HG03139 (cell line): ENCODE results near the gene MAGI3.
"Not testable (repeated sequence)": the region's sequence is repeated elsewhere in the genome, so short reads cannot be mapped to it uniquely, and the experiment has no call there.

Experiments
- ATAC-seq: cut with Tn5 transposase; IDR thresholded peaks from one replicate; pipeline ENCODE4 v1.9.1; 2021; ENCODE audit not compliant: unreplicated experiment

MAGI3 gene

DNA sequence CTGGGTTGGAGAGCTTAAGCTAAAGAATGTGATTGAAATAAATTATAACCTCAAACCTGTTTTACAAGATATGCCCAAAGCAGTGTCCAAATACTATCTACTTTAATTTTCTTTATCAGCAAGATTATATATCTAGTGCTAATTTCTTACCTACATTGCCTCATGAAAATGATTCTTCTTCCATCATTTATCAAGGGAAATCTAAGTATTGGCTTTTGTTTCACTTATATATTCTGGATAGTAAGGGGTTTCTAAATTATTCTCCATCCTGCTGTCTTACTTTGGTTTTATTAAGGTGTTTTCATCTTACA is 287.8 kb downstream of the MAGI3 start:
- no peak for ATAC-seq

DNA sequence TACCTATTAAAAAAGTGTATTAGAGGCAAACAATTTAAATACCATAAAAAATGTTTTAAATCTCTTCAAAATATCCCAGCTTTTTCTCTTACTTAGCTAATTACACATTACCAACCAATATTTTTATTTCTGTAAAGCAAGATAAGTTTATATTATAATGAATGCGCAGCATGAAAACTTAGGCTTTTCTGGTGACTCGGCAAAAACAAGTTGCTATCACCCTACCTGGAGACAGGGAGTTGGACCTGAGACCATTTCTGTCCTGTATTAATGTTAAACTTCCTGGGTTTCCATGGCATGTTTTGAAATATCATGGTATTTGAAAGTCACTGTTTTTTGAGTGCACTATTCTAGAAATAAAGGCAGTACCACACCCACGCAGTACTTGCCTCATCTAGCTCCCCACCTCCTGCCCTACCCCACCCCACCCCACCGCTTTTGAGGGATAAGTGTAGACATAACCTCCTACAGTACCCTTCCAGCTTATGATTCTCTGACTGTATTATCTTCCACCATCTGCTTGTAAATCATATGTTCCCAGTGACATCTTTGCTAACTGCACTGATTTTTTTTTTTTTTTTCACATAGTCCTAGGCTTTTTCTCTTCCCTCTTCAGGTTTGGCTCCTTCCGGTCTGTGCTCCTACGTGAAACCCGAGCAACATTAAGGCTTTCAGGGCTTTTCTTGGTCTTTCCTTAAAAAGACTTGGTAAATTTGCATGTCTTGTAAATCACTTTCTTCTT is 291.5 kb downstream of the MAGI3 start:
- ATAC-seq, result no peak

DNA sequence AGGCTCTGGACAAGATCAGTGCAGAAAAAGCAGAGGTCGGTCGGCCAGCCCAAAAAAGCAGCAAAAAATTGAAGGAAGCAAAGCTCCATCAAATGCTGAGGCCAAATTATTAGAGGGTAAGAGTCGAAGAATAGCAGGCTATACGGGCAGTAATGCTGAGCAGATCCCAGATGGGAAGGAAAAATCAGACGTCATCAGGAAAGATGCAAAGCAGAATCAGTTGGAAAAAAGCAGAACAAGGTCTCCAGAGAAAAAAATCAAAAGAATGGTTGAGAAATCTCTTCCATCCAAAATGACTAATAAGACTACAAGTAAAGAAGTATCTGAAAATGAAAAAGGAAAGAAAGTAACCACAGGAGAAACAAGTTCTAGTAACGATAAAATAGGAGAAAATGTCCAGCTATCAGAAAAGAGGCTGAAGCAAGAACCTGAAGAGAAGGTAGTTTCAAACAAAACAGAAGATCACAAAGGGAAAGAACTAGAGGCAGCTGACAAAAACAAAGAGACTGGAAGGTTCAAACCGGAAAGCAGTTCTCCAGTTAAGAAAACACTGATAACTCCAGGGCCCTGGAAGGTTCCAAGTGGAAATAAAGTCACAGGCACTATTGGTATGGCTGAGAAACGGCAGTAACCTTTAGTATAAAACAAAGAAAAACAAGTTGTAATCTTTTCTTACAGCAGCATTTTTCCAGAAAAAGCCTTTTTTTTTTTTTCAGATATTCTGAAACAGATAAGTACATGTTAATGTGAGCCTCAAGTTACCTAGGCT is 293.3 kb downstream of the MAGI3 start:
- no peak for ATAC-seq

DNA sequence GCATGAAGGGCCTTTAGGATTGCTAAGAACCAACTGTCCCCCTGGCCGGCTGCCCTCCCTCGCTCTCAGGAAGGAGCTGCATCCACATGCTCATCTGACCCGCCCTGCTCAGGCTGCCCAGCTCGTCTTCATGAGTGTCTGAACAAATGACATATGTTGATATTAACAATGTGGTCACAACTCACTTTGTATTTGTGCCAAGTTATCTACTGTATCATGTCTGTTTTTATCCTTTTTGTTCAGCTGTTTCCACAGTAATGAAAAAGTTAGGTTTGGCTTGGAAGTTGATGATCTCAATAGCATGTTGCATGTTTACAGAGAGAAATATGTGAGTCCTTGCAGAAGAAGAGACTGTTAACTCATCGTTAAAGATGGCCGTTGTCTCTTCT is 293.8 kb downstream of the MAGI3 start:
- no peak for ATAC-seq

DNA sequence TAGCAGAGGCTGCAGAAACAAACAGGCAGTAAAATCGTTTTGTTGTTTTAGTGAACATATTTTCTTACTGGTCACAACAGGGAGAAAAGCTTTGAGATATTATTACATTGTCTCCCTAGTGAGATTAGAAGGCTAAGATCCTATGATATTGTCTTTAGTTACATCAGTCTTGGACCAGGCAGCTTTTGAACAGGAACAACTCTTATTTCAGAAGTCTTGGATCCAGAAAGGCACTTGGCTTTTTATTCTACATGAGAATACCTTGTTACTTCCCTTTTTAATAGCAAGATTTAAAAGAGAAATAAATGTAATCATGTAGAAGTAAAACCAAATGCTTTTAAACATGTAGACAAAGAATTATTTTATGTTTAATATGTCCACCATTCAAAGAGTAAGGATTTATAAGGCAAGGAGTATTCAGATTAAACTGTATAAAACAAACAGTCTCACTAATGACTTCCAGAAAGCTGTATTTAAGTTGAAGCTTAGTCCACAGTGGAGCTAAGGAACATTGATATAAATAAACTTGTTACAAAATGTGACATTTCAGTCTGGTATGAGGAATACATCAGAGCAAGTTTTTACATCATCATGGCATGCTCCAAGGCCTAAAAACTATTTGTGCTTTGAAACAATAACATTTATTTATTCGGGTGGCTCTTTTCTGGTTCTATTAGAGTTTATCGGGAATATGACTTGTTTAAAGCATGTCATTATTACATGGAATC is 296.7 kb downstream of the MAGI3 start:
- ATAC-seq, result no peak

DNA sequence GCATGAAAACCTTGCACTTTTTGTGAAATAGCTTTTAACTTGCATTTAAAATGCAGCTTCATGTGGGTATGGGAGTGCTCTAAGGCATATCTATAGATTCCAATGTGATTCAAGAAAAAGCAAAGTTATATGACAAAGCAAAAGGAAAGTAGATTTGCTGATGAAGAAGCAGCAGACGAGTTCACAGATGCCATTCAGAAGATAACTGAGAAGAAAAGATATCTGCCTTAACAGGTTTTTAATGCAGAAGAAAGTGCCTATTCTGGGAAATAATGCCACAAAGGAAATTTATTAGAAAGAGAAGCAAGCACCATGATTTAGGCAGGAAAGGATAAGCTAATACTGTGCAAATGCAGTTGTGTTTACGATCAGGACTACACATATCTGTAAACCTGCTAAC is 300.9 kb downstream of the MAGI3 start:
- no peak for ATAC-seq

DNA sequence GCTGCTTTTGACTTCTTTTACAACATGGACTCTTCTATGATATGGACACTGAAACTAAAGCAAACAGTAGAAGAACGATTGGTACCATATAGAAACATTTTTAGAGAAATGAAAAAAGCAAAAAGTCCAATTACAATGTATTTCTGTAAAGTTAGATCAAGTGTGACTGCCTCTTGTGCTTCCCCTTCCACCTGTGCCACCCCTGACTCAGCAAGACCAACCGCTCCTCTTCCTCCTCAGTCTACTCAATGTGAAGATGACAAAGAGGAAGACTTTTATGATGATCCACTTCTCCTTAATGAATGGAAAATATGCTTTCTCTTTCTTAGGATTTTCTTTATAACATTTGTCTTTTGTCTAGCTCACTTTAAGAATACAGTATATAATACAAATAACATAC is 302.0 kb downstream of the MAGI3 start:
- ATAC-seq, result no peak

DNA sequence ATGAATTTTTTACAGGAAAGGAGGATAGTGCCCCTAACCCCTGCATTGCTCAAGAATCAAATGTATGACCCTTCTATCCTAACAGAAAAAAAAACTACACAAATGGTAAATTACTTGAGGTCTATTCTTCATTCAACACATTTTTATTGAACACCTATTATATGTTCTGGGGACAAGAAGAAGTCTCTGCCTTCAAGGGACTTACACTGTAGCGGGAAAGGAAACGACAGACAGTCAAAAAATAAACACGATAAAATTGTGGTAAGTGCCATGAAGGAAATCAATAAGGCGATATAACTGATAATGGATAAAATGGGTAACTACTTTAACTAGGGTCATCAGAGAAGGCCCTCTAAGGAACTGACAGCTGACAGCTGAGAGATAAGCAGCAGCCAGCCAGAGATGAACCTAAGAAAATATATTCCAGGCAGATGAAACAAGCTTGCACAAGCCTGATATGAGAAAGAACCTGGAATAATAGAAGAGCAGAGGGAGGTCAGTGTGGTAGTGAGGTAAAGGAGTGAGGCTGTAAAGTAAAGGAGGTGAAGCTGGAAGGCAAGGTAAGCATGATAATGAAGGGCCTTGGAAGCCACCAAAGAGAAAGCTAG is 302.6 kb downstream of the MAGI3 start:
- ATAC-seq, result no peak

DNA sequence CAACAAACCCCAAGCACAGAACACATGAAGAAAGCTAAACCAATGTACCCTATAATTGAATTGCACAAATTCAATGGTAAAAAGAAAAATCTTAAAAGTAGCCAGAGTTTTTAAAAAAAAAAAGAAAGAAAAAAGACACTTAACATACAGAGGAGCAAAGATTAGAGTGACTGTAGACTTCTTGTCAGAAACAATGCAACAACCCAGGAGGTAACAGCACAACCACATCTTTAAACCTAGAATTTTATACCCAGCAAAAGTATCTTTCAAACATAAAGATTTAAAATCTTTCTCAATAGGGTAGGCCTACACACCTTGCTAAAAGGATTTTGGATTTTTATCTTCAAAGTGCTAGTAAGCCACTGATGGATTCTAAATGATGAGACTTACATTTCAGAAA is 304.6 kb downstream of the MAGI3 start:
- no peak for ATAC-seq

DNA sequence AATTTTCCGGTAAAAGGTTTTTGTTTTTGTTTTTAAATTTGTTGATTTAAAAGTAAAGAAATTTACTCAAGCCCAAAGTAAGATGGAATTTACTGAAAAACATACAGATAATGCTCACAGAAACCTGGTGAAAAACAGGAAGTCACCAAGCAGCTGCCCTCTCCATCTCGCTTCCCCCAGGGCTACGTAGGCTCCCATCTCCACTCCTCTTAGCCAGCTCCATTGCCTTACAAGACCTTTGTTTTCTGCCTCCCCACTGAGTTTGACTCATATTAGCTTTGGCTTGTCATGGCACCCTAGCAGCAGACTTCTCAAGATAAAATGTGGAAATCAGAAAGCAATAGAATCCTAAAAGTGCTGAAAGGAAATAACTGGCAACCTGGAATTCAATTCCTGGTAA is 311.1 kb downstream of the MAGI3 start:
- ATAC-seq, result no peak

DNA sequence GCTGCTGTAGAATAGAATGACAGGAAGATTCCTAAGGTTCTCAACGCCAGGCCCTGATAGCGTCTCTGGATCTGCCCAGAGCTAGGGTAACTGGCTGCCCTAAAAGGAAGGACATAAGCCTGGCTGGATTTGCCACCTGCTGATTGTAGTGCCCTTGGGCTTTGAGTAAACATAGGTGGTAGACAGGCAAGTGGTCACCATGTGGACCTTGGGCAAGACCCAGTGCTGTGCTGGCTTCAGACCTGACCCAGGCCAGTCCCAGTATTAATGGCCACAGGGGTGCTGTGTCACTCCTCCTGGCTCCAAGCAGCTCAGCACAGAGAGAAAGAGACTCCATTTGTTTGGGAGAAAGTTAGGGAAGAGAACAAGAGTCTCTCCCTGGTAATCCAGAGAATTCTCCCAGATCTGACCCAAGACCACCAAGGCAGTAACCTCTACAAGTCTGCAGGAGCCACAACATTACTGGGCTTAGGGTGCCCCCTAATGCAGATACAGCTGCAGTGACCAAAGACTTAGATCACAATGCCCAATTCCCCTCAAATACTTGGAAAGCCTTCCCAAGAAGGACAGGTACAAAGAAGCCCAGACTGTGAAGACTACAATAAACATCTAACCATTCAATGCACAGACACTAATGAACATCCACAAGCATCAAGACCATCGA is 324.4 kb downstream of the MAGI3 start:
- ATAC-seq, result no peak

DNA sequence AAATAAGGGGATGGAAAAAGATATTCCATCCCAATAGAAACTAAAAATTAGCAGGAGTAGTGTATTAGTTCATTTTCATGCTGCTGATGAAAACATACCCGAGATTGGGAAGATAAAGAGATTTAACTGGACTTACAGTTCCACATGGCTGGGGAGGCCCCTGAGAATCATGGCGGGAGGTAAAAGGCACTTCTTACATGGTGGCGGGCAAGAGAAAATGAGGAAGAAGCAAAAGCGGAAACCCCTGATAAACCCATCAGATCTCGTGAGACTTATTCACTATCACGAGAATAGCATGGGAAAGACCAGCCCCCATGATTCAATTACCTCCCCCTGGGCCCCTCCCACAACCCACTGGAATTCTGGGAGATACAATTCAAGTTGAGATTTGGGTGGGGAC is 327.2 kb downstream of the MAGI3 start:
- not testable (repeated sequence) for ATAC-seq

DNA sequence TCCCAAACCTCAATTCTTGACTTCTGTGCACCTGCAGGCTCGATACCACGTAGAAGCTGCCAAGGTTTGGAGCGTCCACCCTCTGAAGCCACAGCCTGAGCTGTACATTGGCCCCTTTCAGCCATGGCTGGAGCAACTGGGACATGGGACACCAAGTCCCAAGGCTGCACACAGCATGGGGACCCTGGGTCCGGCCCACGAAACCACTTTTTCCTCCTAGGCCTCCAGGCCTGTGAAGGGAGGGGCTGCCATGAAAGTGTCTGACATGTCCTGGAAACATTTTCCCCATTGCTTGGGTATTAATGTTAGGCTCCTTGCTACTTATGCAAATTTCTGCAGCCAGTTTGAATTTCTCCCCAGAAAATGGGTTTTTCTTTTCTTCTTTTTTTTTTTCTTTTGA is 328.3 kb downstream of the MAGI3 start:
- ATAC-seq, result not testable (repeated sequence)

DNA sequence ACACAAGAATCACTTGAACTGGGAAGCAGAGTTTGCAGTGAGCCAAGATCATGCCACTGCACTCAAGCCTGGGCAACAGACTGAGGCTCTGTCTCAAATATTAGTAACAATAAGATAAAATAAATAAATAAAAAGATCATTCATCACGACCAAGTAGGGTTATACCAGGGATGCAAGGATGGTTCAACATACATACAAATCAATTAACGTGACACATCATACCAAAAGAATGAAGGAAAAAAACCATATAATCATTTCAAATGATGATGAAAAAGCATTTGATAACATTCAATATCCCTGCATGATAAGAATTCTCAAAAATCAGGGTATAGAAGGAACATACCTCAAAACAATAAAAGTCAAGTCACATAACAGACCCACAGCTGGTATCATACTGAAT is 330.7 kb downstream of the MAGI3 start:
- ATAC-seq, result no peak

DNA sequence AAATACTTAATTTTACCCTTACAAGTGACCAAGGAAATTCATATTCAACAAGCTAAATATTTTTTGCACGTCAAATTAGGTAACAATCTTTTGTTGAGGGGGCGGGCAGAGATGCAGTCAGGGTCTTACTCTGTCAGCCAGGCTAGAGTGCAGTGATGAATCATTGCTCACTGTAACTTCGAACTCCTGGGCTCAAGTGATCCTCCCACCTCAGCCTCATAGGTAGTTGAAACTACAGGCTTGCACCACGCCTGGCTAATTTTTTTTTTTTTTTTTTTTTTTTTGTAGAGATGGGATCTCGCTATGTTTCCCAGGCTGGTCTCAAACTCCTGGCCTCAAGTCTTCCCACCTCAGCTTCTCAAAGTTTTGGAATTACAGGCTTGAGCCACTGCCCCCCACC is 342.5 kb downstream of the MAGI3 start:
- ATAC-seq, result no peak

DNA sequence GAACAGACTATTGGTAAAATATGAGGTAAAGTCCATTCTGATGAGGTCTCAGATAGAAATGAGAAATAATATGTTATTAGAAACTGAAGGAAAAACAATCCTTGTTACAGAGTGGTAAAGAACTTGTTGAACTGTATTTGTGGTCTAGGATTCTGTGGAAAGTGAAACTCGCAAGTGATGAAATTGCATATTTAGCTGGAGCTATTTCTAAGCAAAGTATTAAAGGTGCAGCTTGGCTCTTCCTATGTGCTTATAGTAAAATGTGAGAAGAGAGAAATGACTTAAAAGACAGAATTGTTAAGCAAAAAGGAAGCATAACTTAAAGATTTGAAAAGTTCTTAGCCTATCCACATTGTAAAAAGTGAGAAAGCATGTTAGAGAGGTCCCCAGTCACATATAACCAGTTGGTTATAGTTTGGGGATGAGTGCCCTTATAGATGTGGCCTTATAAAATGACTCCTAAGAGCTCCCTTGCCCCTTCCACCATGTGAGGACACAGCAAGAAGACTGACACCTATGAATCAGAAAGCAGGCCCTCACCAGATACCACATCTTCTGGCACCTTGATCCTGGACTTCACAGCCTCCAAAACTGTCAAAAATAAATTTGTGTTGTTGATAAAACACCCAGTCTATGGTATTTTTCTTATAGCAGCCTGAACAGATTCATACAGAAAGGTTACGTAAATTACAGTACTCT is 344.2 kb downstream of the MAGI3 start:
- ATAC-seq, result no peak
